Measurements from ENCODE around the gene KIF13A.
"Not testable (repeated sequence)": the region's sequence is repeated elsewhere in the genome, so short reads cannot be mapped to it uniquely, and the experiment has no call there.

Gene KIF13A

GRCh38 chr6:17932330-17932852, 55.0 kb downstream of the KIF13A start:
- no peak for DNase-seq (ENCODE audit: low read depth, low spot score)

- no peak for DNase-seq (ENCODE audit: low read depth, low spot score)
Observed at GRCh38 chr6:17931227-17931626, 56.2 kb downstream of the KIF13A start.

- no peak for DNase-seq (ENCODE audit: low read depth, low spot score)
Observed at GRCh38 chr6:17930321-17930993, 57.0 kb downstream of the KIF13A start.

GRCh38 chr6:17928514-17929430, 58.7 kb downstream of the KIF13A start:
- no peak for DNase-seq (ENCODE audit: low read depth, low spot score)

- DNase-seq (ENCODE audit: low read depth, low spot score) = no peak
Observed at GRCh38 chr6:17927705-17928104, 59.7 kb downstream of the KIF13A start.

- no peak for DNase-seq (ENCODE audit: low read depth, low spot score)
Observed at GRCh38 chr6:17923401-17923863, 64.0 kb downstream of the KIF13A start.

- DNase-seq (ENCODE audit: low read depth, low spot score) = no peak
Observed at GRCh38 chr6:17921454-17921853, 66.0 kb downstream of the KIF13A start.

- no peak for DNase-seq (ENCODE audit: low read depth, low spot score)
Observed at GRCh38 chr6:17919496-17919895, 67.9 kb downstream of the KIF13A start.

- DNase-seq (ENCODE audit: low read depth, low spot score) = no peak
Observed at GRCh38 chr6:17917837-17918763, 69.3 kb downstream of the KIF13A start.

GRCh38 chr6:17914651-17915050, 72.8 kb downstream of the KIF13A start:
- no peak for DNase-seq (ENCODE audit: low read depth, low spot score)

GRCh38 chr6:17912521-17912920, 74.9 kb downstream of the KIF13A start:
- no peak for DNase-seq (ENCODE audit: low read depth, low spot score)

- not testable (repeated sequence) for DNase-seq (ENCODE audit: low read depth, low spot score)
Observed at GRCh38 chr6:17911656-17912055, 75.8 kb downstream of the KIF13A start.

GRCh38 chr6:17910189-17910588, 77.2 kb downstream of the KIF13A start:
- no peak for DNase-seq (ENCODE audit: low read depth, low spot score)

GRCh38 chr6:17908831-17909230, 78.6 kb downstream of the KIF13A start:
- DNase-seq (ENCODE audit: low read depth, low spot score) = no peak

GRCh38 chr6:17907406-17908229, 79.8 kb downstream of the KIF13A start:
- no peak for DNase-seq (ENCODE audit: low read depth, low spot score)

- DNase-seq (ENCODE audit: low read depth, low spot score) = no peak
Observed at GRCh38 chr6:17905611-17906592, 81.5 kb downstream of the KIF13A start.

- no peak for DNase-seq (ENCODE audit: low read depth, low spot score)
Observed at GRCh38 chr6:17904491-17905120, 82.8 kb downstream of the KIF13A start.

GRCh38 chr6:17902974-17903373, 84.5 kb downstream of the KIF13A start:
- no peak for DNase-seq (ENCODE audit: low read depth, low spot score)

- no peak for DNase-seq (ENCODE audit: low read depth, low spot score)
Observed at GRCh38 chr6:17901493-17901892, 85.9 kb downstream of the KIF13A start.
